ENCODE measurements around the gene PHC3. TPM values are rescaled to one million over a fixed set of nuclear protein-coding genes. Genes with fewer than 3 reads are reported as not detected.

PHC3 gene
- total RNA-seq, 1 donor from 2014 or later, result 55.2 TPM

GRCh38 chr3:170189398-170190256 is 8.1 kb upstream of the PHC3 start:
- no peak for DNase-seq

DNA sequence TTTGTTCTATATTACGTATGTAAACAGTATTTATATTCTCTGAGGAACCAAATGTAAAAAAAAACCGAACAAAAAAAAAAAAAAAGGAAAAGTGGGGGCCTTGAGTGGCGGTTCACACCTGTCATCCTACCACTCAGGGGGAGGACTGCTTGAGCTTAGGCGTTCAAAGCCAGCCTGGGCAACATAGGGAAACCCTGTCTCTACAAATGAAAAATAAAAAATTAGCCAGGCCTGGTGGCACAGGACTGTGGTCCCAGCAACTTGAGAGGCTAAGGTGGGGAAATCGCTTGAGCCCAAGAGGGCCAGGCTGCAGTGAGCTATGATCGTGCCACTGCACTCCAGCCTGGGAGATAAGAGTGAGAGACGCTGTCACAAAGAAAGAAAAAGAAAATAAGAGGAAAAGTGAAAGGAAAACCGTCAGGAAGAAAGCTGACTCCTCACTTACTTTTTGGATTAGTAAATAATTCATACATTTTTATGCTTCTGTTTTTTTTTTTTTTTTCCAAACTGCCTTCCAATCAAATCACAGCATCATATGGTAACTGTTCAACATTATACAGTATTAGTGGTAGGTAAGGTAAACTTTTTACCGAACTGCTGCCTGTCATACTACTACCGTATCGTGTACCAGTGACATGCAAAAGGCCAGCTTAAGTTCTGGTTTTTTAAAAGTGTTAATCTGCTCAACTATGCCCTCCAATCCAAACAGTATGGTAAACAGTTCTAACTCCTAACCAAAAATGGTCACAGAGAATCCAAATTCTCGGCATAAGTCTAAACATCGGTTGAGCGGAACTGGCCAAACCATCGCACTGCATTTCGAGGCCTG is 1.2 kb downstream of the PHC3 start:
- DNase-seq, result no peak

DNA sequence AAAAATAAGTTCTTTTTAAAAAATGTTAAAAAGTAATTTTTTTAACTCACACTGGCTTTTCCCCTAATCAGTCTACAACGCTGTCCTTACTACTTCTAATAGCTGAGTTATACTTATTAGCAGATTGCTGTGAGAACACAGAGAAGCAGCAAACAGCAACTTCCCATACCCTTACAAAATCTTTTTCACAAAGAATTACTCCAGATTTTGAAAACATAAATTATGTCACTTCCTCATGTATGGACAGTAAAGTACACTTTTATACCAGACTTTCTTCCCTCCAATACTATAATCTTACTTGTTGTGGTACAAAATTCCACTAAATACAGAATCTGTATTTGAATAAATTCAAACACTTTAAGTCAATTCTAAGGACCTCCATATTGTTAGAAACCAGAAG is 2.1 kb downstream of the PHC3 start:
- DNase-seq, result no peak

DNA sequence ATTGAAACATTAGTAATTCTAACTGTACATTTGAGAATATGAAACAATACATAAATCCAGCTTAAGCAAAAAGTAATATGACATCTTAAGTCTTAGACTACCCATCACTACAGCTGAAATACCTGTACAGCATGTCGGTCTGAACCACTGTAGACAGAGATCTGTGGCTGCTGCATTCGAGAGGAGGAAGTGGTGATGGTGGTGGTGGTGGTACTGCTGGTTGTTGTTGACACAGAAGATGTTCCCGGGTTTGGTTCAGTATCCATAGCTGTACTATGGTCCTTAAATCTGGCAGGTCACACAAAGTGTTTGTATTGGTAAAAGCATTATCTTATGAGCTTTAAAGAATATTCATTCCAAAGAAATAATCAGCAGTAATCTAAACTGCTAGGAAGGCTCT is 2.9 kb downstream of the PHC3 start:
- DNase-seq, result no peak

DNA sequence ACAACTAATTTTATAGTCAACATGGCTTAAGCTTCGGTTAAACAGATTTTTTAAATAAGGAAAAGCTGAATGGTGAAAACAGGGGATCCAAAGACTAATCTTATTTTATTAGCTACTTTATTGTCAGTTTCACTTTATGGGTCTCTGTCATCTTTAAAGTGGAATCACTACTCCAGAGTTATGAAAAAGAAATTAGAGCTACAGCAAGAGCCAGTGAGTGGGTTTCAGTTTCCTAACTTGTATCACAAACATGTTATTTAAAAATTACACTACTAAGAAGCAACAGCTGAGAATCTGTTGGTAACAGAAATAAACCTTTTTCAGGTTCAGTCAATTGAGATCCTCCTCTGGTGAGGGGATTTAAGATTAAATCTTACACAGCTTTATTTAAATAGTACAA is 10.0 kb downstream of the PHC3 start:
- no peak for DNase-seq

DNA sequence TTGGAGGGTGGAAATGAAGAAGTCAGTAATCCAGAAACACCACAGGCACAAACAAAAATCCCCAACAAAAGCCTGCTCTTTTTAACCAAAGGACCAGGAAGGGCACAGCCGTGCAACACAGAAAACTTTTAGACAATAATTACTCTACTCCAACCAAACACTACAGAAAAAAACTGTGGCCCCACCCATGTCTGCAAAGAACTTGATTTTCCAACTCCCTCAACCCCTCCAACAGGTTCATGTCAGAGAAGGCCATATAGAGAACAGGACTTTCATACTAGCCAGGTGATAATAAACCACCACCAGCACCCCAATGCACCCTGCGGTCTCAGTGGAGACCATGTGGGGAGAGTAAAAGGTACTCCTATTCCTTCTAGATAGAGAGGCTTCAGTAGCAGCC is 16.8 kb downstream of the PHC3 start:
- no peak for DNase-seq

- no peak for DNase-seq
Observed at GRCh38 chr3:170163956-170164645, 17.4 kb downstream of the PHC3 start.

- DNase-seq, result no peak
Observed at GRCh38 chr3:170162630-170163029, 18.9 kb downstream of the PHC3 start.

DNA sequence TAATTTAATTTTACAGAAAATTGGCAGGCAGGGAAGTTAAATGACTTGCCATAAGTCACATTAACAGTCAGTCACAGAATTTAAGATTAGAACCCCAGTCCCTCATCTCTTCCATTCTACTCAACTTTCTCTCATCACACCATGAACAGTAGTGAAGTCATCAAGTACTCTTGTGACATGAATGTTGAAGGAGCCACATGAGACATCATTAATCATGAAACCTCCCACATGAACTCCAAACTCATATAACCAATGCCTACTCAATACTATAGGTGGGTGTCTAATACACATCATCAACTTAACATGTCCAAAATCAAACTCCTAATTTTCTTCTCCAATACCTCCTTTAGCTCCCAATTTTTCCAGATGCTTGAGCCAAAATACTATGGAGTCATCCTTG is 19.5 kb downstream of the PHC3 start:
- DNase-seq, result no peak

DNA sequence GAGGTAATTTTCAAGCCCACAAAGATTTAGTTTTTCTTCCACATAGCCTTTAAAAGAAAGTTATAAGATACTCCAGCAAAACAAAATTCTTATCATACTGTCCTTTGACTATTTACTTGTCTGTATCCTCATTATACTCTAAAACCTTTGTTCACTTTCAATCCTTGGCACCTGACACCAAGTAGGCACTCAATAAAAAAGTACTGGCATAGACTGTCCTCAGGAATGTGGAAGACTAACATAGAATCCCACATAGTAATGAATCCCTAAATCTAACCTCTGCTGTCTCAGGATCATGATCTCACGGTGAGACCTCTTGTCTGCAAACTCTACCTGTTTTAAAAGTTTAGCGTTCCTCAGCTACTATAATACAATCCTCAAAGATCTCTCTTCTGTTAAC is 21.6 kb downstream of the PHC3 start:
- DNase-seq, result no peak

DNA sequence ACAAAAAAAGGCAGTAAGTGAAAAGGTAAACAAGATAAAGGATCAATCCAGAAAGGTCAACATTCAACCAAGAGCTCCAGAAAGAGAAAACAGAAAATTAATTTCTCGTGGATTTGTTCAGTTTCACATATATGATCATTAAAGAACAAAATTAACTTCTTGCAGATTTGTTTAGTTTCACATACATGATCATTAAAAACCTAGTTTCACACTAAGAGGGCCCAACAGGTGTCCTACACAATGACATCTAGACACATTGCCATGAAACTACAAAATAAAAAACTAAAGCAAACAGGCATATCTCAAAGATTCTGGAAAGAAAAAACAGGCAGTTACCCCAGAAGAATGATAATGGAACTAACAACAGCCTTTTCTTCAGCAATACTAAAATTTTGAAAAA is 22.1 kb downstream of the PHC3 start:
- no peak for DNase-seq

DNA sequence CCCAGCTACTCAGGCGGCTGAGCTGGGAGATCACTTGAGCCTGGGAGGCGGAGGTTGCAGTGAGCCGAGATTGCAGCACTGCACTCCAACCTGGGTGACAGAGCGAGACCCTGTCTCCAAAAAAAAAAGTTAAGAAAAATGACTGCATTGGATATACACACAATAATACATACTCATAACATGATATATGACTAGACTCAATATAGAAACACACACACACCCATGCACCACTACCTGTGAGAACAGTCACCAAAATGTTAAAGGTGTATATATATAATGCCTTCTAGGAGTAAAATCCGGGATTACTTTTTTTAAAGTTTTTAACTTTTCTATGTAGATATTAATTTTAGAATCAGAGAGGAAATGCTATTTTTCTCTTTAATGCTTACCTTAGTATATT is 25.9 kb downstream of the PHC3 start:
- DNase-seq, result no peak

DNA sequence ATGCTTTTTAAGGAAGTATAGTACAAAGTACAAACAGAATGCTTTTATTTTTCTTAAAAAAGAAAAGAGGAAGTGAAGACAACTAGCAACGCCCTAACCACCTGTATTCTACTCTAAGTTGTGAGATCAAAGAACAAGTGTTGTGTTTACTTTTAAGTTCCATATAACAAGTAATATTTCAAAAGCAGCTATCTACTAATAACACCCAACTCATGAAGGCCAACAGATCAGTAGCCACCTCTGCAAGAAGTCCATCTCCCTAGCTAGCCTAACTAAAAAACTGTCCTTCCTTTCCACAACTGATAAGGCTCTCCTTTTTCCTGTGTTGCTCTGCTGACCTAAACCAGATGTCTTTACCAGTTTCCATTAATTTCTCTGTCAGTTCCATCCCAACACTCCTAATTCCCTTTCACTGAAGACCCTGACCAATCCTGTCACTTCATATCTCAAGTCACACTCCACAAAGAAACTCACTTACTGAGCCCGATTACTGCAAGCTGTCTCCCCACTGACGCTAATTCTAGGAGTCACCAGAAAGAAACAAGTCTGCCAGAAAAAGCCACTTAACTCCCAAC is 26.9 kb downstream of the PHC3 start:
- no peak for DNase-seq

DNA sequence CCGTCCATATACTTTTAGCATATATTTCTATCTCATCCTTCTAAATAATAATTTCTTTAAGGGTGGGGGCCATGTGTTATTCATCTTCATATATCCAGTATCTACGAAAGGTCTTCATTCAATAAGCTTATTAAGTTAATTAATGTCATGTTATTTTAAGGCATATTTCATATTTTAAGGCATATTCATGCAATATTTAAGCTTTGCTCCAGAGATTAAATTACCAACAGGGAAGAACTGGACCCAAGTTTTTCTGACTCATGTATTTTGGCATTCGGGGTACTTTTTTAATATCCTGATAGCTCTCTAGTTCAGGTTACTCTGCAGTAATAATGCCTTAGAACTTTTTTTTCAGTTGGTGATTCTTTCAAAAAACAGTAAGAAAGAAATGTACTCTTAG is 27.4 kb downstream of the PHC3 start:
- no peak for DNase-seq

DNA sequence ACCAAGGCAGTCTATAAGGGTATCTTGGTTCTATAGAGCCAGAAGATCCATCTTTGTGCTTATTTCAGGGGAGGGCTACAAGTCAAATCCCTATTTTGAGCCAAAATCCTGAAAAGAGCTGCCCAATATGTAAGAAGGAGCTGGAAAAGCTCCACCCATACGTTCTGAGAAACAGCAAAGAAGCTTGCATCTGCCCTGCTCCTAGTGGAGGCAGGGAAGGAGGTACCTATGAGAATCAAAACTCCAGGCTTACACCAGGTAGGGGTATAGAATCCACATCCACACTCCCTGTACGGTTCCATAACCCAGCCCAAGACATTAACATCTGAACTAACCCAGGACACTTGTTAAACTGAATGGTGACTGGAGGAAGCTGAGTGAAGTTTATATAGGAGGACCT is 30.0 kb downstream of the PHC3 start:
- DNase-seq, result no peak

- DNase-seq, result no peak
Observed at GRCh38 chr3:170149016-170149415, 32.5 kb downstream of the PHC3 start.

- no peak for DNase-seq
Observed at GRCh38 chr3:170145278-170145677, 36.3 kb downstream of the PHC3 start.

DNA sequence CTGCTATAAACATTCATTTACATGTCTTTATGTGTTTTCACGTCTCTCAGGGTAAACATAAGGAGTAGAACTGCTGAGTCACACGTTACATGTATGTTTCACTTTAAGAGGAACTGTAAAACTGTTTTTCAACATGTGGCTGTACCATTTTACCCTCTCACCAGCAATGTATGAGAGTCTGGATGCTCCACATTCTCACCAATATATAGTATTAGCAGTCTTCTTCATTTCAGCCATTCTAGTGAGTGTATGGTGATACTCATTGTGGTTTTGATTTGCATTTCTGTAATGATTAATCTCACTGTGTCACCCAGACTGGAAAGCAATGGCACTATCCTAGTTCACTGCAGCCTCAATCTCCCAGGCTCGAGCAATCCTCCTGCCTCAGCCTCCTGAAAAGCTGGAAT is 37.1 kb downstream of the PHC3 start:
- no peak for DNase-seq

GRCh38 chr3:170142373-170142772 is 39.2 kb downstream of the PHC3 start:
- DNase-seq, result no peak

DNA sequence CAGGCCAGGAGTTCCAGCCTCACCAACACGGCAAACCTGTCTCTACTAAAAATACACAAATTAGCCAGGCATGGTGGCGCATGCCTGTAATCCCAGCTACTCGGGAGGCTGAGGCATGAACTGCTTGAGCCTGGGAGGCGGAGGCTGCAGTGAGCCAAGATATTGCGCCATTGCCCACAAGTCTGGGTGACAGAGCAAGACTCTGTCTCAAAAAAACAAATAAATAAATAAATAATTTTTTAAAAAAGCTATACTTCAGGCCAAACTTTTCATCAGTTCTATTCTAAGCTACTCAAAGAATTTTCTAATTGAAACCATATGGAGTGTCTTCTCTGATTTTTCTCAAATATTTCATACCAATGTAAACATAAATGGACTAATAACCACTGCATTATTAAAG is 43.5 kb downstream of the PHC3 start:
- no peak for DNase-seq

DNA sequence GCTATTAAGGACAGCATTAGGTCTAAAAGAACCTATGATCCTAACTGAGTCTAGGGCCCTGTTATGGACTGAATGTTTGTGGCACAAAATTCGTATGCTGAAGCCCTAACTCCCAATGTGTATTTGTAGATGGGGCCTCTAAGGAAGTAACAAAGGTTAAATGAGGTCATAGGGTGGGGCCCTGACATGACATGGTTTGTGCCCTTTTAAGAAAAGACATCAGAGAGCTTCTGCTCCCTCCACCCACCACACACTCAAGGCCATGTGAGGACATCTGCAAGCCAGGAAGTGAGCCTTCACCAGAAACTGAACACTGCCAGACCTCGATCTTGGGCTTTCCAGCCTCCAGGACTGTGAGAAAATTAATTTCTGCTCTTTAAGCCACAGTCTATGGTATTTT is 49.2 kb downstream of the PHC3 start:
- no peak for DNase-seq

- DNase-seq, result no peak
Observed at GRCh38 chr3:170130532-170130931, 51.0 kb downstream of the PHC3 start.

DNA sequence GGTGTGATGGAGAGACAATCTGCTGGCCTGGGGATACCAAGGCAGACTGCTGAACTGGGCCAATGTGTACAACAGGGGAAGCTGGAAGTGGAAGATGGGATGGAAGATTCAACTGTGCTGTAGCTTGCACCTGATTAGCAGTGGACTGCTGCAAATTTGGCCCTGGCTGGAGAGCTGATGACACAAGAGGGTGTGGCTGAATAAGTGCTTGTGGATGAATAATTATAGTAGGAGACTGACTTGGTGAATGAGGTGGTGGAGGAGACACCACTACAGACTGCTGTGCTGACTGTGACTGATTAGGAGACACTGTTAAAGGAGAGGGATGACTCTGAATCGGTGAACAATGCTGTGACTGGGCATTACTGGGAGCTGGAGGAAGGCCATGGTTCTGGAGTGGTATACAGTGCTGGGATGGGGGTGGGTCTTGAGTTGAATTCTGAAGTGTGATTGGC is 52.5 kb downstream of the PHC3 start:
- DNase-seq, result no peak

Measured in occipital lobe (tissue), 2 donors.